ENCODE measurements around the gene HM13. TPM values are rescaled to one million over a fixed set of nuclear protein-coding genes. Genes with fewer than 3 reads are reported as not detected.
A peak's percentile ranks its signal among the peaks of the same experiment; 100 is the strongest.
"Not testable (repeated sequence)": the region's sequence is repeated elsewhere in the genome, so short reads cannot be mapped to it uniquely, and the experiment has no call there.

HM13 gene
- total and polyA plus RNA-seq, 2 donors (not counting 3 experiments of a cell fraction or from before 2014, with no cell fraction given), result 211 to 218 TPM

DNA sequence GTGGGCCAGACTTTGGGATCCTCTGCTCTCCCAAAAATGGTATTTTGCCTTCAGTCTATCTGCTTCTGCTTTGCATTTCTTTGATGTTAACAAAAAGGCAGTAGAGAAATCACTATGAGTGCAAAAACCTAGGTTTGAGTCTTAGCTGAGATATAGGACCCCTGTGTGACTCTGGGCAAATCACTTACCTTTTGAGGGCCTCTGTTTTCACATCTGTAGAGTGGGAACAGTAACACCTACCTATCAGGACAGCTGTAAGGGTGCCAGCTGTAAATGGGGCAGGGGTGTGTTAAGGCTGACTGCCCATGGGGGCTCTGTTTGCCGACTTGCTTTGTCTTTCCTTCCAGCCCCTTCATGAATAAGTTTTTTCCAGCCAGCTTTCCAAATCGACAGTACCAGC is 30.4 kb downstream of the HM13 start:
- H3K4me3 ChIP-seq (replicated peaks in 1 of 3; ENCODE audit: insufficient read depth in 1 of 3, low read depth in 1 of 3, low read length in 3 of 3), result no peak overlapping the region
- intact Hi-C loops (cut with micrococcal nuclease) (no loop called here), dilution Hi-C loops (cut with MboI; ENCODE audit: extremely low pct_ligation_motif_present, low sequenced_read_pairs) (no loop called here)
- H3K4me1 ChIP-seq (ENCODE audit: control insufficient read depth, extremely low read depth, insufficient read depth, low read length), result peaks cover 21% of the 10 kb centered on the region
- H3K9me1 ChIP-seq (replicated peaks; ENCODE audit: control insufficient read depth, extremely low read depth, insufficient read depth, low read length), result no peaks in the 10 kb centered on the region
- H4K20me1 ChIP-seq (replicated peaks; ENCODE audit: control insufficient read depth, extremely low read depth, insufficient read depth, low read length), result no peaks in the 10 kb centered on the region
- ChIA-PET POLR2A (no interaction called here), CTCF (no interaction called here)
- peaks cover 26% of the 10 kb centered on the region for H3K79me2 ChIP-seq (ENCODE audit: control insufficient read depth, insufficient read depth, low read length)
- peaks cover 14 to 30% of the 10 kb centered on the region in 2 experiments for H3K36me3 ChIP-seq (ENCODE audit: control insufficient read depth in 2 of 2, extremely low read depth in 1 of 2, insufficient read depth in 2 of 2, low read length in 2 of 2)
- FAIRE-seq (no peak), DNase-seq (ENCODE audit: low read depth, low spot score) (no peak)
- no peaks in the 10 kb centered on the region for H3K27me3 ChIP-seq (ENCODE audit: control insufficient read depth in 2 of 2, insufficient read depth in 2 of 2, low read length in 2 of 2)
- H3K27ac ChIP-seq (ENCODE audit: insufficient read depth, low read depth, low read length), result peak overlapping the region; percentile 3
- H3K9ac ChIP-seq (replicated peaks; ENCODE audit: extremely low read depth, insufficient read depth, low read length), result no peak overlapping the region
- no peaks in the 10 kb centered on the region for H3K9me3 ChIP-seq (replicated peaks; ENCODE audit: control insufficient read depth, insufficient read depth, low read length)
- no peak overlapping the region for H2AFZ ChIP-seq (ENCODE audit: low read depth, low read length)
- TF ChIP-seq, protein P1, sequence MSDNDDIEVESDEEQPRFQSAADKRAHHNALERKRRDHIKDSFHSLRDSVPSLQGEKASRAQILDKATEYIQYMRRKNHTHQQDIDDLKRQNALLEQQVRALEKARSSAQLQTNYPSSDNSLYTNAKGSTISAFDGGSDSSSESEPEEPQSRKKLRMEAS (IDR thresholded peaks at IDR 0.05; ENCODE audit: insufficient read depth, insufficient read length), result no peak
- TF ChIP-seq FOS (IDR thresholded peaks at IDR 0.05; ENCODE audit: borderline replicate concordance, insufficient read depth, low read length), result no peak
- no peak for TF ChIP-seq MYC (IDR thresholded peaks at IDR 0.05; ENCODE audit: low read depth, low read length)
- no peak for TF ChIP-seq POLR2A (IDR thresholded peaks at IDR 0.05; ENCODE audit: low read depth, low read length)
- TF ChIP-seq GATA2 (IDR thresholded peaks at IDR 0.05; ENCODE audit: insufficient read depth, insufficient read length, low read depth, low read length), result no peak
- no peak for TF ChIP-seq POLR2AphosphoS5 (IDR thresholded peaks at IDR 0.05; ENCODE audit: insufficient read depth, low read depth, low read length)
- TF ChIP-seq, protein P2, sequence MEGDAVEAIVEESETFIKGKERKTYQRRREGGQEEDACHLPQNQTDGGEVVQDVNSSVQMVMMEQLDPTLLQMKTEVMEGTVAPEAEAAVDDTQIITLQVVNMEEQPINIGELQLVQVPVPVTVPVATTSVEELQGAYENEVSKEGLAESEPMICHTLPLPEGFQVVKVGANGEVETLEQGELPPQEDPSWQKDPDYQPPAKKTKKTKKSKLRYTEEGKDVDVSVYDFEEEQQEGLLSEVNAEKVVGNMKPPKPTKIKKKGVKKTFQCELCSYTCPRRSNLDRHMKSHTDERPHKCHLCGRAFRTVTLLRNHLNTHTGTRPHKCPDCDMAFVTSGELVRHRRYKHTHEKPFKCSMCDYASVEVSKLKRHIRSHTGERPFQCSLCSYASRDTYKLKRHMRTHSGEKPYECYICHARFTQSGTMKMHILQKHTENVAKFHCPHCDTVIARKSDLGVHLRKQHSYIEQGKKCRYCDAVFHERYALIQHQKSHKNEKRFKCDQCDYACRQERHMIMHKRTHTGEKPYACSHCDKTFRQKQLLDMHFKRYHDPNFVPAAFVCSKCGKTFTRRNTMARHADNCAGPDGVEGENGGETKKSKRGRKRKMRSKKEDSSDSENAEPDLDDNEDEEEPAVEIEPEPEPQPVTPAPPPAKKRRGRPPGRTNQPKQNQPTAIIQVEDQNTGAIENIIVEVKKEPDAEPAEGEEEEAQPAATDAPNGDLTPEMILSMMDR (IDR thresholded peaks at IDR 0.05; ENCODE audit: extremely low read depth in 1 of 2, insufficient read depth in 1 of 2, low read depth in 1 of 2, low read length in 2 of 2), result no peak
- TF ChIP-seq JUN (IDR thresholded peaks at IDR 0.05; ENCODE audit: borderline replicate concordance, insufficient read depth, insufficient read length, low read depth), result no peak
- no TSS peak for BruUV-seq (replicated peaks)
- no peak overlapping the region for H3K4me2 ChIP-seq (ENCODE audit: insufficient read depth, low read length)

DNA sequence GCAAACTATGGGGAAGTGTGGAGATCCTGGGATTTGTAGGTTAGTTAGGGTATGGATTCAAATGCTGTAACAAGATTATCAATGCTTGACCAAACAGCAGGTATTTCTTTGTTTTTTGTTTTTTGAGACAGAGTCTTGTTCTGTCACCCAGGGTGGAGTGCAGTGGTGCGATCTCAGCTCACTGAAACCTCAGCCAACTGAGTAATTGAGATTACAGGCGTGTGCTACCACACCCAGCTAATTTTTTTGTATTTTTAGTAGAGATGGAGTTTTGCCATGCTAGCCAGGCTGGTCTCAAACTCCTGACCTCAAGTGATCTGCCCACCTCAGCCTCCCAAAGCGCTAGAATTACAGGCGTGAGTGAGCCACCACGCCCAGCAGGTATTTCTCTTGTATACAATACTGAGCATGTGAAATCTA is 31.4 kb downstream of the HM13 start:
- H3K27ac ChIP-seq (ENCODE audit: insufficient read depth, low read depth, low read length); H3K9me3 ChIP-seq (replicated peaks; ENCODE audit: control insufficient read depth, insufficient read depth, low read length); H2AFZ ChIP-seq (ENCODE audit: low read depth, low read length); dilution Hi-C loops (cut with MboI; ENCODE audit: extremely low pct_ligation_motif_present, low sequenced_read_pairs); BruUV-seq (replicated peaks); intact Hi-C loops (cut with micrococcal nuclease); H3K4me3 ChIP-seq (replicated peaks in 1 of 3; ENCODE audit: insufficient read depth in 1 of 3, low read depth in 1 of 3, low read length in 3 of 3); H3K9me1 ChIP-seq (replicated peaks; ENCODE audit: control insufficient read depth, extremely low read depth, insufficient read depth, low read length); POLR2A ChIA-PET; H3K27me3 ChIP-seq (ENCODE audit: control insufficient read depth in 2 of 2, insufficient read depth in 2 of 2, low read length in 2 of 2); H4K20me1 ChIP-seq (replicated peaks; ENCODE audit: control insufficient read depth, extremely low read depth, insufficient read depth, low read length); DNase-seq (ENCODE audit: low read depth, low spot score); H3K9ac ChIP-seq (replicated peaks; ENCODE audit: extremely low read depth, insufficient read depth, low read length); FAIRE-seq; H3K4me2 ChIP-seq (ENCODE audit: insufficient read depth, low read length): not testable (repeated sequence)
- H3K4me1 ChIP-seq (ENCODE audit: control insufficient read depth, extremely low read depth, insufficient read depth, low read length), result peaks cover 19% of the 10 kb centered on the region
- peaks cover 24% of the 10 kb centered on the region for H3K79me2 ChIP-seq (ENCODE audit: control insufficient read depth, insufficient read depth, low read length)
- CTCF ChIA-PET, result interaction anchor here (0.7 kb wide), 1 partner anchor 12 kb away, joined by 5 read pairs; no protein-coding TSS in a partner anchor
- peaks cover 19 to 34% of the 10 kb centered on the region in 2 experiments for H3K36me3 ChIP-seq (ENCODE audit: control insufficient read depth in 2 of 2, extremely low read depth in 1 of 2, insufficient read depth in 2 of 2, low read length in 2 of 2)

Measured in endothelial cell of umbilical vein (primary cell).